ENCODE data around the gene ANKRD31.

The ANKRD31 gene

GRCh38 chr5:75054134-75054930 is 182.3 kb downstream of the ANKRD31 start:
- DNase-seq, result no peak

GRCh38 chr5:75053304-75054133 is 183.2 kb downstream of the ANKRD31 start:
- peak; percentile 46 to 54 for DNase-seq

GRCh38 chr5:75053054-75053303 is 183.7 kb downstream of the ANKRD31 start:
- no peak for DNase-seq

- DNase-seq, result no peak
Observed at GRCh38 chr5:75052192-75053053, 184.3 kb downstream of the ANKRD31 start, which contains the start of gene GCNT4. Gene GCNT4 (minus strand): TSS chr5:75052558. CDS start chr5:75030037, 22,521 bp downstream.

GRCh38 chr5:75051217-75051751 is 185.4 kb downstream of the ANKRD31 start:
- DNase-seq, result no peak

GRCh38 chr5:75050415-75050814 is 186.3 kb downstream of the ANKRD31 start:
- DNase-seq, result peak; percentile 54 to 63

- DNase-seq, result peak; percentile 51 to 69
Observed at GRCh38 chr5:75049456-75050351, 187.0 kb downstream of the ANKRD31 start.

GRCh38 chr5:75048457-75048953 is 188.2 kb downstream of the ANKRD31 start:
- no peak for DNase-seq

GRCh38 chr5:75047356-75047755 is 189.3 kb downstream of the ANKRD31 start:
- no peak for DNase-seq

- DNase-seq, result no peak
Observed at GRCh38 chr5:75046366-75047142, 190.1 kb downstream of the ANKRD31 start.

- DNase-seq, result no peak
Observed at GRCh38 chr5:75045071-75045470, 191.6 kb downstream of the ANKRD31 start.

- no peak for DNase-seq
Observed at GRCh38 chr5:75044406-75044805, 192.3 kb downstream of the ANKRD31 start.

GRCh38 chr5:75043633-75044264 is 192.9 kb downstream of the ANKRD31 start:
- no peak for DNase-seq

GRCh38 chr5:75042522-75042921 is 194.2 kb downstream of the ANKRD31 start:
- DNase-seq, result no peak

GRCh38 chr5:75040973-75041372 is 195.7 kb downstream of the ANKRD31 start:
- no peak for DNase-seq

GRCh38 chr5:75037106-75037505 is 199.6 kb downstream of the ANKRD31 start:
- no peak for DNase-seq

- DNase-seq, result no peak
Observed at GRCh38 chr5:75034137-75034739, 202.4 kb downstream of the ANKRD31 start.

- no peak for DNase-seq
Observed at GRCh38 chr5:75031366-75031765, 205.3 kb downstream of the ANKRD31 start.

- no peak for DNase-seq
Observed at GRCh38 chr5:75028090-75028489, 208.6 kb downstream of the ANKRD31 start.
